Measurements from ENCODE around the gene LYST. TPM values are rescaled to one million over a fixed set of nuclear protein-coding genes. Genes with fewer than 3 reads are reported as not detected.

The LYST gene
- total and polyA plus RNA-seq, 2 of the 4 experiments (the other 2 are of a cell fraction), result 2.2 to 7.2 TPM

GRCh38 chr1:235902677-235903542 is 36.2 kb upstream of the LYST start (continued):
- TF ChIP-seq ELK1 (IDR thresholded peaks at IDR 0.05; ENCODE audit: borderline replicate concordance, low read depth, low read length), result no peak

DNA sequence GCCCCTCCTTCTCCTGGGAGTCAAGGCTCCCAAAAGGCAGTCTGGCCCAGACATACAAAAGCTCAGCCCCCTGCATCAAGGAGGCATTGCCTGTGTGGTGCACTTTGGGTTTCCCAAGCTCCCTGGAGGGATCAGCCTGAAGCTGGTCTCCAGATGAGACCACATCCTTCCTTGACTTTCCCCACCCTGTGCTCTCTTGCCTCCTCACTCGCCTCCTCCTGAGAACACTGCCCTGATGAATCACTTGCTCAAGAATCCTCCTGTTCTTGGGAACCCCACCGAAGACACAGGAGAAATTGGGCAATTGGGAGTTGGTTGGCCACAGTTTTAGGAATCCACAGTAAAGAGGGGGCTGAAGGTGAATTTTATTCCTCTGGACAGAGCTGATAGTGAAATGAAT is 34.8 kb upstream of the LYST start:
- Histone ChIP-seq H3K9me3 (ENCODE audit: control insufficient read depth, insufficient read depth, low read length) (no peaks in the 10 kb centered on the region), H3K23ac (ENCODE audit: low read depth, low read length) (no peak overlapping the region), H3K27me3 (ENCODE audit: control insufficient read depth, insufficient read depth, low read length) (peaks cover 14% of the 10 kb centered on the region), H3K36me3 (ENCODE audit: control insufficient read depth, insufficient read depth, low read length) (no peaks in the 10 kb centered on the region), H3K14ac (replicated peaks; ENCODE audit: low read depth, low read length) (no peak overlapping the region), H2BK15ac (ENCODE audit: low read depth, low read length) (no peak overlapping the region), H3K79me1 (ENCODE audit: low read depth in 1 of 2, low read length in 2 of 2) (no peaks in the 10 kb centered on the region), H3K27ac (ENCODE audit: insufficient read depth, low read length) (no peak overlapping the region), H2BK20ac (ENCODE audit: low read depth, low read length) (no peak overlapping the region), H4K91ac (ENCODE audit: insufficient read depth, low read depth, low read length) (no peak overlapping the region), H3K18ac (ENCODE audit: low read depth, low read length) (no peak overlapping the region), H2BK5ac (ENCODE audit: low read depth, low read length, poor library complexity, severe bottlenecking) (no peak overlapping the region), H3K9me1 (ENCODE audit: insufficient read depth, low read length) (peaks cover 12% of the 10 kb centered on the region), H2AK9ac (replicated peaks; ENCODE audit: low read depth, low read length, poor library complexity) (peak overlapping the region; percentile 17), H4K8ac (ENCODE audit: low read depth in 2 of 2, low read length in 2 of 2) (no peak overlapping the region), H4K5ac (ENCODE audit: low read depth, low read length) (no peak overlapping the region), H3K56ac (ENCODE audit: extremely low read depth, insufficient read depth, low read length) (no peak overlapping the region), H2AK5ac (ENCODE audit: low read depth, low read length) (no peak overlapping the region), H2BK120ac (ENCODE audit: low read depth, low read length) (no peak overlapping the region), H3K9ac (ENCODE audit: low read depth, low read length) (no peak overlapping the region), H3K4me3 (ENCODE audit: insufficient read depth, low read depth, low read length) (no peak overlapping the region), H3K4me1 (ENCODE audit: control insufficient read depth, insufficient read depth, low read length) (peaks cover 8% of the 10 kb centered on the region), H4K20me1 (ENCODE audit: insufficient read depth, low read length) (peaks cover 12% of the 10 kb centered on the region; the same call in 1 of the 2 replicates), H3K4me2 (ENCODE audit: low read depth, low read length) (peak overlapping the region; percentile 34; the same call in 1 of the 2 replicates), H3K4ac (ENCODE audit: low read depth, low read length) (no peak overlapping the region), H2AFZ (replicated peaks; ENCODE audit: low read length, poor library complexity) (peak overlapping the region; percentile 28)
- BruUV-seq (replicated peaks), result no TSS peak
- no CpG with 5 or more reads among the region's 2 CpGs for WGBS, 2 experiments (ENCODE audit: extremely low coverage in 2 of 2, insufficient read length in 1 of 2)
- in situ Hi-C loops (cut with MboI; ENCODE audit: low sequenced_read_pairs), result no loop called here
- TF ChIP-seq RCOR1 (IDR thresholded peaks at IDR 0.05; ENCODE audit: insufficient replicate concordance, low read length) (no peak), CEBPB (IDR thresholded peaks at IDR 0.05; ENCODE audit: low read depth, low read length) (peak; percentile 78; the same call in 1 of the 2 replicates)
- intact Hi-C loops (cut with micrococcal nuclease), result loop anchor here (5.0 kb wide), 1 partner anchor 69 kb away; no protein-coding TSS in a partner anchor
- CTCF ChIA-PET, result interaction anchor here (0.8 to 1.0 kb wide), 3 partner anchors 70 to 119 kb away, joined by 4 read pairs; no protein-coding TSS in a partner anchor
- POLR2A ChIA-PET (ENCODE audit: unreplicated experiment), result no interaction called here
- ATAC-seq (ENCODE audit: low read depth), result peak; percentile 75
- peak; percentile 77 for DNase-seq
- dilution Hi-C loops (cut with HindIII; ENCODE audit: low sequenced_read_pairs, unreplicated experiment), result no loop called here

All from IMR-90 (cell line).